K562 (cell line): ENCODE measurements around the gene TYW1B. TPM values are rescaled to one million over a fixed set of nuclear protein-coding genes. Genes with fewer than 3 reads are reported as not detected.
"Not testable (repeated sequence)": the region's sequence is repeated elsewhere in the genome, so short reads cannot be mapped to it uniquely, and the experiment has no call there.

Experiments
- ATAC-seq: fragments of 200-7000 bp; cut with Tn5 transposase; 3 replicates; pipeline ENCODE4 v1.9.1; 2020; ENCODE audit warnings: moderate library complexity
- BruUV-seq: library from RNA; stranded (reverse); fragments of 400-500 nt; replicated peaks from 2 replicates; lab custom pipeline; 2021; lab: Mats Ljungman, UMichigan
- CTCF ChIA-PET: fragments of 300-600 bp; formaldehyde crosslinking; extraction: SDS; loops from one replicate; lab custom pipeline; 2021; ENCODE audit warnings: low intra/inter-chr PET ratio; lab: Yijun Ruan, JAX
- POLR2A ChIA-PET: fragments of 300-600, 350-650 bp; sonication (Branson Sonifier 250); formaldehyde crosslinking; extraction: SDS; loops from one replicate; lab custom pipeline; 2021; ENCODE audit warnings: antibody characterized with exemption, inconsistent platforms; lab: Yijun Ruan, JAX
- DNase-seq, 4 experiments: peaks; one replicate each; pipeline versions ENCODE4 v3.0.0 to v3.0.0-alpha.2; 2011 to 2018; ENCODE audit warnings: low spot score in 3 of 4, mixed read lengths in 3 of 4; ENCODE audit errors: extremely low read depth in 1 of 4
- FAIRE-seq: peaks from 2 replicates; lab custom pipeline; 2011; peaks lifted over from hg19 to GRCh38; lab: Jason Lieb, UNC
- H2AFZ ChIP-seq: 2 replicates; pipeline ENCODE4 v1.6.0; 2011; ENCODE audit warnings: low read depth, low read length, control low read depth, inconsistent platforms
- H3K27ac ChIP-seq: fragments of 200-600 bp; 3 replicates; pipeline ENCODE4 v1.8.0; 2011; ENCODE audit warnings: low read depth, mild to moderate bottlenecking, control low read depth, inconsistent platforms, low read length, moderate library complexity, mixed read lengths; ENCODE audit errors: extremely low read depth
- H3K27me3 ChIP-seq, 2 experiments: fragments of 300-600 bp in 1 of 2; 2 replicates in 1 of 2; 3 replicates in 1 of 2; pipeline versions ENCODE4 v1.6.0 to v1.8.0; 2011; ENCODE audit warnings: inconsistent platforms in 2 of 2, low read length in 2 of 2, mild to moderate bottlenecking in 1 of 2, mixed read lengths in 1 of 2, moderate library complexity in 1 of 2; ENCODE audit not compliant: control insufficient read depth in 2 of 2, insufficient read depth in 2 of 2
- H3K36me3 ChIP-seq: fragments of 300-600 bp; 3 replicates; pipeline ENCODE4 v1.8.0; 2011; ENCODE audit warnings: mild to moderate bottlenecking, low read length, inconsistent platforms; ENCODE audit not compliant: control insufficient read depth, insufficient read depth
- H3K4me1 ChIP-seq, 2 experiments: fragments of 200-600 bp in 1 of 2; replicated peaks in 1 of 2; 2 replicates in 1 of 2; 3 replicates in 1 of 2; pipeline versions ENCODE4 v1.5.1 to v1.8.0; 2011; ENCODE audit warnings: inconsistent platforms in 2 of 2, low read length in 2 of 2, mild to moderate bottlenecking in 1 of 2, mixed read lengths in 1 of 2, moderate library complexity in 1 of 2; ENCODE audit not compliant: control insufficient read depth in 2 of 2, insufficient read depth in 2 of 2
- H3K4me2 ChIP-seq: 2 replicates; pipeline ENCODE4 v1.6.1; 2011; ENCODE audit warnings: low read length, control low read depth, inconsistent platforms, mixed read lengths; ENCODE audit not compliant: insufficient read depth
- H3K4me3 ChIP-seq: fragments of 200-600 bp; sonication (generic), shearing (Covaris generic); 2 replicates; pipeline ENCODE4 v1.5.1; 2016; ENCODE audit warnings: control low read depth, inconsistent platforms
- H3K79me2 ChIP-seq: fragments of 200-600 bp; 3 replicates; pipeline ENCODE4 v1.8.0; 2011; ENCODE audit warnings: low read length, inconsistent platforms; ENCODE audit not compliant: control insufficient read depth, insufficient read depth
- H3K9ac ChIP-seq, 2 experiments: 2 replicates each; pipeline versions ENCODE4 v1.6.0 to v1.6.1; 2011; ENCODE audit warnings: low read depth in 2 of 2, low read length in 2 of 2, control low read depth in 1 of 2, inconsistent platforms in 1 of 2, mild to moderate bottlenecking in 1 of 2, mixed read lengths in 1 of 2; ENCODE audit not compliant: insufficient read depth in 1 of 2
- H3K9me1 ChIP-seq: one replicate; pipeline ENCODE4 v1.6.0; 2011; ENCODE audit warnings: inconsistent platforms, mild to moderate bottlenecking, low read length, moderate library complexity; ENCODE audit not compliant: control insufficient read depth, insufficient read depth
- H3K9me3 ChIP-seq: replicated peaks from 2 replicates; pipeline ENCODE4 v1.5.1; 2011; ENCODE audit warnings: low read depth, low read length, inconsistent platforms; ENCODE audit not compliant: control insufficient read depth, insufficient read depth
- H4K20me1 ChIP-seq: replicated peaks from 2 replicates; pipeline ENCODE4 v1.6.1; 2011; ENCODE audit warnings: low read length, inconsistent platforms, mixed read lengths; ENCODE audit not compliant: control insufficient read depth, insufficient read depth
- CBX3 ChIP-seq, 2 experiments: IDR thresholded peaks; 1 replicate in 1 of 2; 2 replicates in 1 of 2; pipeline ENCODE4 v1.6.1; 2012; ENCODE audit warnings: inconsistent platforms in 2 of 2, low read length in 2 of 2, borderline replicate concordance in 1 of 2, control low read depth in 1 of 2
- CBX5 ChIP-seq: IDR thresholded peaks from 2 replicates; pipeline ENCODE4 v1.6.1; 2014; ENCODE audit warnings: low read depth, borderline replicate concordance
- TRIM24 ChIP-seq, 2 experiments: fragments of 450-650 bp; IDR thresholded peaks; 2 replicates each; pipeline ENCODE4 v1.6.1; 2016
- TRIM28 ChIP-seq: fragments of 450-650 bp; IDR thresholded peaks from 2 replicates; pipeline ENCODE4 v1.6.1; 2017
- ZNF561 ChIP-seq: fragments of 450-650 bp; formaldehyde crosslinking; conservative IDR thresholded peaks from 2 replicates; pipeline ENCODE4 v1.4.0; 2020; ENCODE audit warnings: mild to moderate bottlenecking, moderate library complexity
- WGBS: fragments of 100-300 bp; shearing (Covaris generic); methylation state at CpG from one replicate; pipeline ENCODE4 v1.1.6; 2016; ENCODE audit warnings: low coverage, mixed read lengths; ENCODE audit not compliant: insufficient coverage; ENCODE audit errors: missing lambda C conversion rate; 5-methylcytosine and 5-hydroxymethylcytosine counted together
- in situ Hi-C: fragments of 300-500 bp; cut with MboI; formaldehyde crosslinking; loops from 4 replicates; pipeline ENCODE4 v1.15.0; 2018; ENCODE audit warnings: inconsistent platforms, mixed read lengths
- intact Hi-C: fragments of 100-400 bp; cut with micrococcal nuclease; formaldehyde crosslinking; loops from 2 replicates; pipeline ENCODE4 v1.14.2; 2022
- polyA plus RNA-seq, 8 experiments: library from polyadenylated mRNA; depleted of rRNA in 4 of 8; stranded (reverse) in 5 of 8; unstranded in 3 of 8; fragments of >200 nt; fragmentation: Nextera tagmentation in 2 of 8; fragmentation: Illumina TruSeq in 1 of 8; extraction: Ambion mirVana in 2 of 8; extraction: Trizol in 1 of 8; gene quantifications; 2 replicates each; pipeline versions ENCODE4 v1.2.1 to v1.2.3, GENCODE V29; 2011 to 2014; ENCODE audit warnings: inconsistent platforms in 1 of 8, missing spikeins in 1 of 8
- total RNA-seq, 7 experiments: library from RNA; depleted of rRNA in 6 of 7; stranded (reverse); fragments of >200 nt in 6 of 7; fragmentation: Illumina TruSeq in 2 of 7; extraction: Trizol in 2 of 7; gene quantifications; 2 replicates each; pipeline versions ENCODE4 v1.2.1 to v1.2.3, GENCODE V29; 2011 to 2021; ENCODE audit warnings: low replicate concordance in 1 of 7
- TF ChIP-seq, protein P1 (sequence below): fragments of 450-650 bp; IDR thresholded peaks from 2 replicates; pipeline ENCODE4 v1.6.1; 2018; ENCODE audit warnings: mild to moderate bottlenecking, low read depth; ENCODE audit not compliant: partially characterized antibody

The TYW1B gene
- total and polyA plus RNA-seq, 9 of the 15 experiments (the other 6 are each of a cell fraction or from before 2014, with no cell fraction given) = 5.8 to 14.7 (median 9.8) TPM

- H3K9ac ChIP-seq, H3K9me1 ChIP-seq, H3K4me3 ChIP-seq, CTCF ChIA-PET, H3K36me3 ChIP-seq, BruUV-seq, H3K9me3 ChIP-seq, in situ Hi-C loops, H3K4me1 ChIP-seq, H3K79me2 ChIP-seq, H2AFZ ChIP-seq, H3K27ac ChIP-seq, H4K20me1 ChIP-seq, intact Hi-C loops, FAIRE-seq, H3K4me2 ChIP-seq, ATAC-seq, POLR2A ChIA-PET, H3K27me3 ChIP-seq, DNase-seq: not testable (repeated sequence)
- 0% methylated on average over 3 of the region's 3 CpGs for WGBS
- TF ChIP-seq CBX5 = peak; percentile 95
- 0 out of 2 replicates have a peak, but pooled peaks have one; percentile 38 for TF ChIP-seq ZNF561 (CRISPR knock-in tag)
- 0 out of 4 replicates have a peak, but pooled peaks of 1 of the 2 experiments have one; percentile 11 for TF ChIP-seq TRIM24 (IDR thresholded peaks at IDR 0.05)
- TF ChIP-seq TRIM28 = peak; percentile 66
- TF ChIP-seq, protein P1, sequence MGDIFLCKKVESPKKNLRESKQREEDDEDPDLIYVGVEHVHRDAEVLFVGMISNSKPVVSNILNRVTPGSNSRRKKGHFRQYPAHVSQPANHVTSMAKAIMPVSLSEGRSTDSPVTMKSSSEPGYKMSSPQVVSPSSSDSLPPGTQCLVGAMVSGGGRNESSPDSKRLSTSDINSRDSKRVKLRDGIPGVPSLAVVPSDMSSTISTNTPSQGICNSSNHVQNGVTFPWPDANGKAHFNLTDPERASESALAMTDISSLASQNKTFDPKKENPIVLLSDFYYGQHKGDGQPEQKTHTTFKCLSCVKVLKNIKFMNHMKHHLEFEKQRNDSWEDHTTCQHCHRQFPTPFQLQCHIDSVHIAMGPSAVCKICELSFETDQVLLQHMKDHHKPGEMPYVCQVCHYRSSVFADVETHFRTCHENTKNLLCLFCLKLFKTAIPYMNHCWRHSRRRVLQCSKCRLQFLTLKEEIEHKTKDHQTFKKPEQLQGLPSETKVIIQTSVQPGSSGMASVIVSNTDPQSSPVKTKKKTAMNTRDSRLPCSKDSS = peak; percentile 91
- peak in 1 of 2 experiments; percentile 92; a peak in 2 of 3 replicates for TF ChIP-seq CBX3 (IDR thresholded peaks at IDR 0.05; ENCODE audit: borderline replicate concordance in 1 of 2, low read length in 2 of 2)
Observed at GRCh38 chr7:72561988-72562387, 266.0 kb downstream of the TYW1B start.

DNA sequence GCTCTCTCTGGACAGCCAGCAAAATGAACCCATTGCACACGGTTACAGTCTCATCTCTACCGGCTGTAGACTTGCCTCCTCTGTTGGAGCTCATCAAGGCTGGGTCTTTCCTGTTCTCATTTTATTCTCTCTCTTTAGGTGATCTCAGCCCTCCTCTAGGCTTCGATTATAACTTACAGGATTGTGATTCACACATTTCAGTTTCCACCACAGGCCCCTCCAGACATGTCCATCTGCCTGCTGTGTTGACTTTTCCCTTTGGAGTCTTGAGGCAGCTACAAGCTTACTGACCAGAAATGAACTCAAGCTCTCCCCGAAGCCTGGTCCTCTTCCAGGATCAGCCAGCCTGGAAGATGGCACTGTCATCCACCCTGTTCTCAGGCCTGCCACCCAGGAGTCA is 268.5 kb downstream of the TYW1B start:
- H4K20me1 ChIP-seq, H3K4me1 ChIP-seq, CTCF ChIA-PET, H3K9me3 ChIP-seq, H3K9ac ChIP-seq, in situ Hi-C loops, ATAC-seq, H3K27me3 ChIP-seq, H3K9me1 ChIP-seq, H3K4me3 ChIP-seq, BruUV-seq, H3K4me2 ChIP-seq, H3K36me3 ChIP-seq, FAIRE-seq, H3K27ac ChIP-seq, POLR2A ChIA-PET, H2AFZ ChIP-seq, H3K79me2 ChIP-seq, intact Hi-C loops, DNase-seq: not testable (repeated sequence)
- 2% methylated on average over 3 of the region's 4 CpGs for WGBS

DNA sequence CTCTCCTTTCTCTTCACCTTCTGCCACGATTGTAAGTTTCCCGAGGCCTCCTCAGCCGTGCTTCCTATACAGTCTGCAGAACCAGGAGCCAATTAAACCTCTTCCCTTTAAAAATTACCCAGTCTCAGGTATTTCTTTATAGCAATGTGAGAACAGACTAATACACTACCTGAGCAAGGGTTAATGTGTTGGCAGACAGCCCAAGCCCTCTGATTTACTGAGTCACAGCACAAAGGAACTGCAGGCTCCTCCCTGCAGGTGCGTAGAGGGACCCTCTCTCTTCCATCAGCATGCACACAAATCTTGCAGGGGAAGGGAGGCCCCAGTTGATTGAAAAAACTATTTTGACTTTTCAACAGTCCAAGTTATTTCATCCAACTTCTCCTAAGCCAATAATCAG is 271.3 kb downstream of the TYW1B start:
- H3K9me3 ChIP-seq, intact Hi-C loops, H3K4me3 ChIP-seq, H3K4me2 ChIP-seq, H3K9ac ChIP-seq, H3K27me3 ChIP-seq, H3K36me3 ChIP-seq, DNase-seq, in situ Hi-C loops, H3K27ac ChIP-seq, H3K9me1 ChIP-seq, H3K79me2 ChIP-seq, H4K20me1 ChIP-seq, H3K4me1 ChIP-seq, CTCF ChIA-PET, POLR2A ChIA-PET, H2AFZ ChIP-seq, ATAC-seq, FAIRE-seq, BruUV-seq: not testable (repeated sequence)
- WGBS = no CpG with 5 or more reads among the region's 4 CpGs
